Esophagus mucosa (tissue), 1 donor: Measurements from ENCODE around the gene NTNG1. TPM values are rescaled to one million over a fixed set of nuclear protein-coding genes. Genes with fewer than 3 reads are reported as not detected.

Experiments
- ATAC-seq: fragments of 200-7000 bp; cut with Tn5 transposase; one replicate; pipeline ENCODE4 v1.9.1; 2020
- total RNA-seq: library from RNA; stranded (reverse); gene quantifications from one replicate; pipeline ENCODE4 v1.2.4, GENCODE V29; 2023
- donor health status: DM: yes; HTN: yes; CAD: no.

NTNG1 gene
- total RNA-seq, 1 donor from 2014 or later = 0.48 TPM

DNA sequence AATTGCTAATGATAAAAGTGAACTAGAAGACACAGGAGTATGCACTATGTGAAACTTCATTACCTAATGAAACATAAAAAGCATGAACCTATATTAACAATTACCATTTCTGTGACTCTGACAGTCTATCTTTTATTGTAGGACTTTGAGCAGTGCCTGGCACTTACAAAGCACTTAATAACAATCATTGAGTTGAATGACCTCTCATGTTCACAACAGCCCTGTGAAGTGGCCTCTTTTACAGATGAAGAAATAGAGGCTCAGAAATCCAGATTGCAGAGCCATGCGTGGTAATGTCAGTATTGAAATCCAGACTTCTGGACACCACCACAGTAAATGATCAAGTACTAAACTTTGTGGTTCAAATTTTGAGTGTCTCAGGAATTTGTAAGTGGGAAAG lies 326.4 kb downstream of the NTNG1 start:
- no peak for ATAC-seq

DNA sequence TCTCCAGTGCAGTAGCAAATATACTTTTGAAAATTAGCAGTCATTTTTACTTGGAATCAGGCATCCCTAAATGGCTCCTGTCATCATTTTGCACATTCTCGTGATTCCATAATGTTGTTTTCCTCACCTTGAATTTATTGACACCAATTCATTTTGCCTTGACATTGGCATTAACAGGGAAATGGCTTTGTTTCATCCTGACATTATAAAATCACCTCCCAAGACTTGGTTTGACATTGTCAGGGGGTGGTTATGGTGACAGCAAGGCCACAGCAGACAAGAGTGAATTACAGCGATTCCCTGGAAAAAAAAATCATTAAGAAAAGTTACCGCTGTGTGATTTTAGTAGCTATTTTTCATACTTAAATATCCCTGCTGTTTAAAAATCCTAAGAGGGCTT lies 327.0 kb downstream of the NTNG1 start:
- ATAC-seq = no peak

DNA sequence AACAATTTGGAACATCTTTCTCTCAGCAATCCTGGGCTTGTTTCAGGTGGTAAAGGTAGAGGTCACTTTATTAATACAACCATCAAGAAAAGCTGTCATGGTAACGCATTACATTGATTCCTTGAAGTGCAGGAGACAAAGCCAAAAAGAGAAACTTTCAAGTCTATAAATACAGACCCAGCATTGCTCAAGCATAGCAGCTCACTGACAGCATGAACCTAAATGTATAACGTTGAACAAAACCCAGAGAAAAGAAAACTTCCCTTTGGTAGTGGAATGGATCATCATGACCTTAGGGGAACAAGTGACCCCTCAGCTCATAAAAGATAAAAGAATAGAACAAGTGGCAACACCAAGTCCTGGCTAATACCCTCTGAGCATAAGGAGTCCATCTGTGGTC lies 332.2 kb downstream of the NTNG1 start:
- ATAC-seq = no peak

DNA sequence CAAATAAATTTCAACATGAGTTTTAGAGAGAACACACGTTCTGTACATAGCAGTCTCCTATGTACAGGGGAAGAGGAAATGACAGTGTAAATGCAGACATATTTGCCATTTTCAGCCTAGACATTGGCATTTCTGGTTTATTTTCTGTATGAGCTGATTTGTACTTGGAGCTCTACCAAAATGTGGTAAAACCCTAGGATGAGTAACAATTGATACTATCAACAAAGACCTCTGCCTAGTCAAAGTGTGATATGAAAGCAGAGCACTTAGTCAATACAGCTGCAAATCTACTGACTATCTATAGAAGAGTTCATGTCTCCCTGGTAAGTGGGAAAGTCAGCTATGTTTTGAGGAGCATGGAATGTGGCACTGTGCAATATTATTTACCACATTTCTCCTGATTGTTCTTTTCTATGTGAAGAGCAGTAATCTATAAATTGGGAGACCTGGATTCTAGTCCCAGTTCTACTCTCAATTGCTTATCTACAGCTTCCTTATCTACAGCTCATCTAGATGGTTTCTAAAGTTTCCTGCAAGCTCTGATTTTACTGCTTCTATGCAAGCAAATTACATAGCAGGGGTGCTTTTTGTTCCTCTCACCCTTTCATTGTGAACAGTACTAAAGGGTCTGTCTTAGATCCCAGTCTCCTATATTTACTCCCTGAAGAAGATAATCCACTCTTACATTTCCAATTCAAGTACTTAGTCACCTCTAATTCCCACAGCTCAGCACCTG lies 334.2 kb downstream of the NTNG1 start:
- ATAC-seq = no peak

DNA sequence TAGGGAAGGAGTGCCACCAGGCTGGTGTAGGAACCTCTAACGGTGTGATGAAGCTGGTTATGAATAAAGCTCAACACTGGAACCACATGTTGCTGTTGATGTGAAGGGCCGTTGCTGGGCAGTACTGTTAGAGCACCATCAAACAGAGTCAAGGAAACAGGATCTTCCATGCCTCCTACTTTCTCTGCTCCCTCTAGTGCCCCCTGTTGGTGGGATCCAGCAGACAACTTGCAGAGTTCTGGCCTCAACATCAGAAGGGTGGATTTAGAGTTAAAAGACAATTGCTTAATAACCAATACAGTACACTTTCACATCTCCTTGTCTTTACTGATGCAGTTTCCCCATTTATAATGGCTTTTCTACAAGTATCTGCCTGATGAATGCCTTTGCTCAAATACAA lies 336.4 kb downstream of the NTNG1 start:
- ATAC-seq = no peak

DNA sequence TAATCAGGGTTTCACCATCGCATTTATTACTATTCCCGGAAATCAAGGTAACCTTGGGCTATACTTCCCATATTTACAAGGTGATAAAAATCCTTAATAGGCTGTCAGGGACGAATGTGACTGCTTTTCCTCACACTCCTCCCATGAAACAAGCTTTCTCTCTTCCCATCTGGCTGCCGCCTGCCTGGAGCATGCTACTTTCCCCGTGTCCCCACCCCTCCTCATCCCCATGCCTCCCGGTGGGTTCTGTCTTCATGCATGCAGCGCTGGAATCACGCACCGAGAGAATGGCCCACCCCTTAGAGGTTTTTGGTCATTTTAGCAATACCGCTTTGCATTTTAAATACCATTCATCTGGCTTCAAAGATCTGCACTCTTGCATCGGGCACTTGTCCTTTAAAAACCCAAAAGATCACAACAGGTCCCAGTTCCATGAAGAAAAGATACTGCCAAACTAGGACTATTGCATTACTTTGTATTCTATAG lies 339.1 kb downstream of the NTNG1 start:
- ATAC-seq = no peak

DNA sequence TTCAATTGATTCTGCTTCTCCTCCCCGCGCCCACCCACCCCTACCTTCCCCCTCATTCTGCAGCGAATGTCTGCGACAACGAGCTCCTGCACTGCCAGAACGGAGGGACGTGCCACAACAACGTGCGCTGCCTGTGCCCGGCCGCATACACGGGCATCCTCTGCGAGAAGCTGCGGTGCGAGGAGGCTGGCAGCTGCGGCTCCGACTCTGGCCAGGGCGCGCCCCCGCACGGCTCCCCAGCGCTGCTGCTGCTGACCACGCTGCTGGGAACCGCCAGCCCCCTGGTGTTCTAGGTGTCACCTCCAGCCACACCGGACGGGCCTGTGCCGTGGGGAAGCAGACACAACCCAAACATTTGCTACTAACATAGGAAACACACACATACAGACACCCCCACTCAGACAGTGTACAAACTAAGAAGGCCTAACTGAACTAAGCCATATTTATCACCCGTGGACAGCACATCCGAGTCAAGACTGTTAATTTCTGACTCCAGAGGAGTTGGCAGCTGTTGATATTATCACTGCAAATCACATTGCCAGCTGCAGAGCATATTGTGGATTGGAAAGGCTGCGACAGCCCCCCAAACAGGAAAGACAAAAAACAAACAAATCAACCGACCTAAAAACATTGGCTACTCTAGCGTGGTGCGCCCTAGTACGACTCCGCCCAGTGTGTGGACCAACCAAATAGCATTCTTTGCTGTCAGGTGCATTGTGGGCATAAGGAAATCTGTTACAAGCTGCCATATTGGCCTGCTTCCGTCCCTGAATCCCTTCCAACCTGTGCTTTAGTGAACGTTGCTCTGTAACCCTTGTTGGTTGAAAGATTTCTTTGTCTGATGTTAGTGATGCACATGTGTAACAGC lies 339.9 kb downstream of the NTNG1 start:
- peak; percentile 18 for ATAC-seq

DNA sequence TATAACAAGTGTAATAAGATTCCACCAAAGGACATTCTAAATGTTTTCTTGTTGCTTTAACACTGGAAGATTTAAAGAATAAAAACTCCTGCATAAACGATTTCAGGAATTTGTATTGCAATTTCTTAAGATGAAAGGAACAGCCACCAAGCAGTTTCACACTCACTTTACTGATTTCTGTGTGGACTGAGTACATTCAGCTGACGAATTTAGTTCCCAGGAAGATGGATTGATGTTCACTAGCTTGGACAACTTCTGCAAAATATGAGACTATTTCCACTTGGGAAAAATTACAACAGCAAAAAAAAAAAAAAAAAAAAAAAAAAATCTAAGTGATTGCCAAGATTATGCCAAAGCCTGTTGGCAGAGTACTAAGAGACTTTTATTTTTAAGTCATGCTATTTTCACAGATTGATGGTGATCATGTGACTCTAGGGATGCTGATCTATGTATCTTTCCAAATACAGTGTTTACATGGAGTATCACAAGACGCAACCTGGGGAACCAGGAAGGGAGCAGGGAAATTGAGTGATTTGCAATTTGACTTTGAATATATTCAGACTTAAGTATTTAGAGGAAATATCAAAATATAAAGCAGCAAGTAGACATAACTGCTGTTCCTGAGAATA lies 341.0 kb downstream of the NTNG1 start:
- ATAC-seq = no peak

DNA sequence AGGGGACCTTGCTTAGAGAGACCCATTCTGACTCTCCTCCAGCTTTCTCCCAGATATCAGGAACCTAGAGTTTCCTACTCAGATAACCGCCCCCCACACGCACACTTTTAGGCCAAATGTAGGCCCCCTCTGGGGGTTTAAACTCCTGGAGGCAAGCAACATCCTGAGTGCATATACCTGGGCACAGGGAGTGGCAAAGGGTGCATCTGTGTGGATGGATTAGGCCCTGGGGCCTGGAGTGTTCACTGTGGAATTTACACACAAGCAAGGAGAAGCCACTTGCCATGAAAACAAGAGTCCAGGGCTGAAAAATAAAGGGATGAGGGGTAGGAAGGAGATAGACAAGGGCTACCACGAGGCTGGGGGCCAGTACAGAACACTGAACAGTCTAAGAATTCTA lies 343.1 kb downstream of the NTNG1 start:
- ATAC-seq = no peak

DNA sequence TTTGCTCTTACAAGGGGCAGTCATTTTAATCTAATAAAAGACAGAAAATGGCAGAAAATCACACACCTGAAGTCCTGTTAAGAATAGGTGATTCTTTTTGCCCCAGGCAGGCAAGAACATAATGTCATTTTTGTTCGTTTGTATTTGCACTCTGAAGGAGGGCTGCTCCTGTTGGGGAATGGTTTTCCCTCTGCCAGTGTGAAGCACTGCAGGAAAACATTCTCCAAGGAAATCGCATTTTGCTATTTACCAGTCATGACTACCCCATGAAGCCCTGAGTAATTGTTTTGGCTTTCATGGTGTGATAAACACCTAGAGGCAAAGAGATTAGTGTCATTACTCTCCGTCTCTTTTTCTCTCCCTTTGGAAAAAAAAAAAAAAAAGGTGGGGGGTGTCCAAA lies 345.5 kb downstream of the NTNG1 start:
- no peak for ATAC-seq

DNA sequence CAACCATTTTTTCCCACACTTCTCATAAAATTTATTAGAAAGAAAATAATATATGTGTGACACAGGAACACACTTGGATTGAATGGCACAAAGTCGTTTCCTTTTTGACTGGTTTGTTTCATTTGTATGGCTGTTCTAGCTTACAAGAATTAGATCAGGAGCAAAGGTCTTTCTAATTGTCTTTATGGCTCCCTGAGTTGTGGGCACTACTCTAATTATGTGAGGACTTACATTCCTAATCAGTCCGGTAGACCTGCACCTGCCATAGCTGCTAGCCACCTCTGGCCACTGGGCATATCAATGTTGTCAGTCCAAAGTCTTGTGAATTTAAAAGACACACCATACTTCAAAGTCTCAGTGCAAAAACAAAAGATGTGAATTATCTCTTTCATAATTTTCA lies 346.7 kb downstream of the NTNG1 start:
- no peak for ATAC-seq

DNA sequence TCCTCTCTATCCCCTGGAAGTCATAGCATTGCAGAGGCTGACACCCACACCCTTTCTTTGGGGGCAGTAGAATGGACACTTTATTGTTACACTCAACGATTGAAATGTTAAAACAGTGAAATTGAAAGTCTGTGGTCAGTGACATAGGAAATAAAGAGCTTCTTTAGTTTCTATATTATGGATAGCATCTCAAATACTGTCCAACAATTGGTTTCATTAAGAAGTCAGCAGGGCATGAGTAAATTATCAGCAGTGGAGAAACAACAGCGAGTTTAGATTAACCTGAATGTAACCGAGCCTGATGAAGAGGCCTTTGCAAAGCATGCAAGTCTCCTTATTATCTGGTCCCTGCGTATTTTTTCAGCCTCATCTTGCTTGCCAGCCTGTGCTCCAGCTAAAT lies 350.7 kb downstream of the NTNG1 start:
- no peak for ATAC-seq

DNA sequence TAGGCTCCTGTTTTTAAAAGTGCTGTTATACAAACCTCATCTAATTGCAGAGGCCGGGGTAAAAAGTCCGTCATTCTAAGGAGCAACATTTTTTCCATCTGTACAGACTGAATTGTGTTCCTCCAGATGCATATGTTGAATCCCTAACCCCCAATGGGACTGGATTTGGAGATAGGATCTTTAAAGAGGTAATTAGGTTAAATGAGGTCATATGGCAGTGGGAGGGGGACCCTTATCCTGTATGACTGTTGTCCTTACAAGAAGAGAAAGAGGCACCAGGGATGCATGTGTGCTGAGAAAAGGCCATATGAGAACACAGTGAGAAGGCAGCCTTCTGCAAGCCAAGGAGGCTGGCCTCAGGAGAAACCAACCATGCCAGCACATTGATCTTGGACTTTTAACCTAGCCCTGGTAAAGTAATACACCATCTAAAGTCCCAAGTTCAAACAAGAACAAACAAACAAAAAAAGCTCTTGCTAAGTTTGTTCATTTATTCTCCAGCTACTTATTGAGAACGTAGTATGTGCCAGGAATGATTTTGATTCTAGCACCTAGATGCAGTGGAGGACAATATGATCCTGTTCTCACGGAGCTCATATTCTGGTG lies 352.4 kb downstream of the NTNG1 start:
- ATAC-seq = no peak

DNA sequence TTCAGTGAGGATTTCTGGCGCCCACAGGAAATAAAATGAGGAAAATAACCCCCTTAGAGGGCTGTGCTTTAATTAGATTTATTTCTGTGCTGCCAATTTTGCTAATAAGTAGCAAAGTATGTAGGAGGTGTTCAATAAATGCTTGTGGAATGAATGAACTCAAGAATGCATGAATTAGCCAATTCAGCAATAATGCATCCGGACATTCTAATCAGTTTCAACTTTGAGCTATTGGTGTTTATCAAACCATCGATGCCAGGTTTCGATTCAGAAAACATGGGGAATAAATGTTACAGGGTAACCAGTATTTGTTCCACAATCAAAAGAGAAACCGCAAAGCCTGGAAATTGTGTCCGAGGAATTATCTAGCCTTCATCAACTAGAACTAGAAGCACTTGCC lies 353.2 kb downstream of the NTNG1 start:
- no peak for ATAC-seq

DNA sequence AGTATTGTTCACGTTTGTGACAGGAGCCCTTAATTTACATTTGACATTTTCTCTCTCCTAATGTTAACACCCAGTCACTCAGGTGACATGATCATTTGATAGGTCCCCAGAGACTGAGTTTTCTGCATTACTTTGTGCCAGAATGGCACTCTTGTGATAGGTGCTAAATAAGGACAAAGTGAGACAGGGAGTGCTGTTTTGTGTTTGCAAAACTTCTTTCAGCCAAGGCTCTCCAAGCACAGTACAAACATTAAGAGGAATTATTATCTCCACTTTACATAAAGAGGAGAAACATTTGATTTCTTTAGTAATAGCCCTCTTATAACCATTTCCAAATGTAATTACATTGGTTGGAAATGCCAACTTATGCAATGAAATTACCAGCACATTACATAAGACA lies 355.2 kb downstream of the NTNG1 start:
- no peak for ATAC-seq

DNA sequence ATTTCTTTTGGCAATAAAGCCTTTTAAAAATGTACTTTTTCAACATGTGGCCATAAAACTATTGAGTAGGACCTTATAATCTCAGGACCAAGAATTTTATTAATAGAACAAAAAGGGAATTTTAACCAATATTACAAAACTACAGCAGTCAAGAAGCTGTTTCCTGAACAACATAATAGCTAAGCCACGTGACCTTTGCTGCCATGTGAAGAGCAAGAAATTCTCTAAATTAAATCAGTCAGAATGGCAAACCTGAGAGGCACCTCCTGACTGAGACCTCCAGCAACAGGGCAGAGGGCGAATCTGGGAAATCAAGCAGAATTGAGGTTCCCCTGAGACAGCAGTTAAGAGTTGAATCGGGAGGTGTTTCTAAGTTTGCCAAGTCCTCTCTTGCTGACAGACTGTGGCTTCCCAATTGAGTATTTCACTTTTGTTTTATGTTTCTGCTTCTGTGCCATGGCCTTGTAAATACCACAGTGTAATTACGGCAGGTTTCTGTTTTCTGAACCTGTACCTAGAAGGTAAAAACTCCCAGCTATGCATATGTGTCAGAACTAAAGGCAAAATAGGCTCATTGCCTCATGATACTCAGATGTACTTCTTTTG lies 358.4 kb downstream of the NTNG1 start:
- ATAC-seq = no peak

DNA sequence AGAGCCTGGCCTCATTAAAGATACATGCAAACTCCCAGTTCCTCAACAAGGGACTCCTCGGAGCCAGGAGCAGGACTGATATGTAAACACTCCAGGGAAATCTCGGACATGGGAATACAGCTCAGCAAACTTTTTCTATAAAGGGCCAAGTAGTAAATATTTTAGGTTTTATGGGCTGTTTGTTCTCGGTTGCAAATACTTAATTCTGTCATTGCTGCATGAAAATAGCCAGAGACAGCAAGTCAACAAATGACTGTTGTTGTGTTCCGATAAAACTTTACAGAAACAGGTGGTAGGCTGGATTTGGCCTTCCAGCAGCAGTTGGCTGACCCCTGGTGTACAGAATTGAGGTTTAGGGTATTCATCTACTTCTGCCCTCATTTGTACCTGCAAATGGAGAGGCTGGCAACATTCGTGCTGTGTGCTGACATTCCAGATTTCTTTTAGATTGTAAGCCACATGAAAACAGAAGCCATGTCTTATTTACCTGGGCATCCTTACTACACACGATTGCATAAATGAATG lies 360.3 kb downstream of the NTNG1 start:
- no peak for ATAC-seq

DNA sequence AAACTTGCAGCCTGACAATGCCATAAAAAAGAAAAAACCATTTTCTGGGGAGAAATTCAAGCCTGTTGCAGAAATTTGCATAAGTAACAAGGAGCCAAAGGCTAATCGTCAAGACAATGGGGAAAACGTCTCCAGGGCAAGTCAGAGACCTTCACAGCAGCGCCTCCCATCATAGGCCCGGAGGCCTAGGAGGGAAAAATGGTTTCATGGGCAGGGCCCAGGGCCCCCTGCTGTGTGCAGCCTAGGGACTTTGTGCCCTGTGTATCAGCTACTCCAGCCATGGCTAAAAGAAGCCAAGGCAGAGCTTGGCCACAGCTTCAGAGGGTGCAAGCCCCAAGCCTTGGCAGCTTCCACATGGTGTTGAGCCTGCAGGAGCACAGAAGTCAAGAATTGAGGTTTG lies 369.5 kb downstream of the NTNG1 start:
- no peak for ATAC-seq

DNA sequence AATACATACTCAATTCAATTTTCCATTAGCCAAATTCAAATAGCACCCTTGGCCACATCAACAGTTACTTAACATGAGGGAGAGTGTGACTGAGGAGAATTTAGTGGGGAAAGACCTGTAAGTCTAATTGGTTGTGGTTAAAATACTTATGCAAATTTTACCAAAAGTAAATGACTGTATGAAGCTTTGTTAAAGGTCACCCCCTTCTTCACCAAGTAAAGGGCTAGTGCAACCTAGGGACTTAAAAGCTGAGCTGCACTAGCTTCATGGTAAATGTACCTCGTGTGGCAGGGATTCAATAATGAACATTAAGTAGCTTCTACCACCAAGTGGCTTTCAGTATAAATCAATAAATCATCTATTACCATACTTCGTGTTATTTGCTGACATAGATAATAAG lies 372.0 kb downstream of the NTNG1 start:
- no peak for ATAC-seq

DNA sequence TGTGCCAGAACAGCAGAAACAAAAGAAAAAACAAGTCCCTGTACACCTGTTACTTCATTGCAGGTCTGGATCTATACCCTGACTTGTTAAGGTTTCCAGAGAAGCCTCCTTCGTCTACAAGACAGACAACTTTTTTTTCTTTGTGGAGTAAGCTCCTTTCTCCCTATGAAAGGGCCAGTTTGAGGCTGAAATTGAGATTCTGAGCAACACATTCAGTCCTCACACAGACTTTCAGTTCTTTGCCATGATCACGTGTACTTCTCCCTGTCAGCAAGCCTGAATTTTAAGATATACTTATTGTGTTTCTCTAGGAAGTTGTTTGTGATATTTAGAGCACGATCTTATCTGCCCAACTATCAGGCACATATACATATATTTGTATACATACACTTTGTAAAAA lies 374.0 kb downstream of the NTNG1 start:
- no peak for ATAC-seq

DNA sequence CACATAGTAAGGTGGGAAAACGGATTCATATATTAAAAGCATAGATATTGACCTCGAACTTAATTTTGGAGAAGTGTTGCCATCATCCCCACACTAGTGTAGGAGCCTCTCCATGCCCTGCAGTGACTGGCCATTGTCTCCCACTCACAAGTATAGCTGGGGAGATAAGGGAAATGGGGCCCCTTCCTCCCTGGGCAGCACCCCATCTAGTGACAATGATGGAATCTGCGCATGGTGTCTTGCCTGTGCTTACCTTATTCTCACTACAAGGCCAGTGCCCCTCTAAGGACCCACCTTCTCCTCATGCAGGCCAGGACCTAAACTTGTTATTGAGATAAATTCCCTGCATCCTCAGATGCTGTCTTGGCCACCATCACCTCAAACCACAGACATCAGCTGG lies 374.9 kb downstream of the NTNG1 start:
- ATAC-seq = no peak

DNA sequence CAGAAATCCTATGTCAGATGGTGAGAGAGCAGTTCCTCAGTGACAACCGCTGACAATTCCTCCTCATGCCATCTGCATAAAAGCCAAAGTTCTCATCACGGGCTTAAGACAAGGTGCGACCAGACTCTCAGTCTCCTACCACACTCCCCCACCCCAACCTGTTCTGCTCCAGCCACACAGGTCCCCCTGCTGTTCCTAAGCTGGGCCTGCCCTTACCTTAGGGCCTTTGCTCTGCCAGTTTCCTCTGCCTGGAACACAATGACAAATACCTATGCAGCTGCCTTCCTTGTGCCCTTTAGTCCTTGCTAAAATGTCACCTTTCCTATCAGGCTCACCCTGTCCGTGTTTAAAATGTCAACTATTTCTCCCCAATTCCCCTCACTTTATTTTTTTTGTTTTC lies 382.2 kb downstream of the NTNG1 start:
- no peak for ATAC-seq
